GM20000 (cell line): ENCODE measurements around the gene TET2.

Source experiments
- DNase-seq: peaks from one replicate; pipeline ENCODE4 v3.0.0; 2012; ENCODE audit warnings: low spot score
- CTCF ChIP-seq: IDR thresholded peaks from 2 replicates; pipeline ENCODE4 v1.5.1; 2012; ENCODE audit warnings: mild to moderate bottlenecking, control low read depth; ENCODE audit errors: extremely low read depth, missing control alignments

The TET2 gene

GRCh38 chr4:105113800-105114199, 32.9 kb upstream of the TET2 start:
- no peak for TF ChIP-seq CTCF
- DNase-seq, result no peak

GRCh38 chr4:105116616-105117319, 29.9 kb upstream of the TET2 start:
- no peak for TF ChIP-seq CTCF
- DNase-seq, result no peak

GRCh38 chr4:105119356-105119755, 27.3 kb upstream of the TET2 start:
- no peak for TF ChIP-seq CTCF

GRCh38 chr4:105120626-105121025, 26.1 kb upstream of the TET2 start:
- TF ChIP-seq CTCF, result no peak
- no peak for DNase-seq

More at GRCh38 chr4:105119356-105119755, 27.3 kb upstream of the TET2 start:
- DNase-seq, result no peak

- DNase-seq, result no peak
- no peak for TF ChIP-seq CTCF
Measured at GRCh38 chr4:105122350-105122749, 24.3 kb upstream of the TET2 start.

- DNase-seq, result no peak
- no peak for TF ChIP-seq CTCF
Measured at GRCh38 chr4:105126311-105127169, 20.1 kb upstream of the TET2 start.

GRCh38 chr4:105127170-105127445, 19.6 kb upstream of the TET2 start:
- TF ChIP-seq CTCF, result no peak
- DNase-seq, result no peak
